ENCODE results near the gene FSTL4.

DNA sequence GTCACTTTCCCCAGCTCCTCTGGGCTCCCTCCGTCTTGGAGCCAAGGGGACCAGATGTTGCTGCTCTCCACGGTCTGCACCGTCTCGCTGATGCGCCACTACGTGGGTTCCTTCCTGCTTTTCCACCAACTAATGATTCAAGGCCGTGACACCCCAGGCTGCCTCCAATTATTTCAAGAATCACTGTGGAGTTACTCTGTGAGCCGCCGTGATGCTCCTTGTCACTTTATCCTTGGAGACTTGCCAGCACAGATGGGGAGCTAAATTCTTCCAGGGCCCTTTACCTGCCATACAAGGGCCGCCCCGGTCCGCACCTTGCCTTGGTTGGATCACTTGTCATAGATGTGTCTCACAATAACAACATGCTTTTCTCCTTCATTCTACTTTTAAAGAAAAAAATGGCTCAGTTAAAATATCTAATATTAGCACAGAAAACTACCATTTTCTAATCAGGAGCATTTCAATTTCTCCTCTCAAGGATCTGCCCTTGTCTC lies 202.0 kb downstream of the FSTL4 start:
- TF ChIP-seq, protein P1, sequence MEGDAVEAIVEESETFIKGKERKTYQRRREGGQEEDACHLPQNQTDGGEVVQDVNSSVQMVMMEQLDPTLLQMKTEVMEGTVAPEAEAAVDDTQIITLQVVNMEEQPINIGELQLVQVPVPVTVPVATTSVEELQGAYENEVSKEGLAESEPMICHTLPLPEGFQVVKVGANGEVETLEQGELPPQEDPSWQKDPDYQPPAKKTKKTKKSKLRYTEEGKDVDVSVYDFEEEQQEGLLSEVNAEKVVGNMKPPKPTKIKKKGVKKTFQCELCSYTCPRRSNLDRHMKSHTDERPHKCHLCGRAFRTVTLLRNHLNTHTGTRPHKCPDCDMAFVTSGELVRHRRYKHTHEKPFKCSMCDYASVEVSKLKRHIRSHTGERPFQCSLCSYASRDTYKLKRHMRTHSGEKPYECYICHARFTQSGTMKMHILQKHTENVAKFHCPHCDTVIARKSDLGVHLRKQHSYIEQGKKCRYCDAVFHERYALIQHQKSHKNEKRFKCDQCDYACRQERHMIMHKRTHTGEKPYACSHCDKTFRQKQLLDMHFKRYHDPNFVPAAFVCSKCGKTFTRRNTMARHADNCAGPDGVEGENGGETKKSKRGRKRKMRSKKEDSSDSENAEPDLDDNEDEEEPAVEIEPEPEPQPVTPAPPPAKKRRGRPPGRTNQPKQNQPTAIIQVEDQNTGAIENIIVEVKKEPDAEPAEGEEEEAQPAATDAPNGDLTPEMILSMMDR (IDR thresholded peaks at IDR 0.05): no peak
- TF ChIP-seq POLR2A (IDR thresholded peaks at IDR 0.05): no peak

Measured in prostate gland (tissue), 2 donors.